ENCODE results near the gene ISOC1. TPM values are rescaled to one million over a fixed set of nuclear protein-coding genes. Genes with fewer than 3 reads are reported as not detected.

The ISOC1 gene
- total and polyA plus RNA-seq, 2 of the 13 experiments (the other 11 are each of a cell fraction or from before 2014, with no cell fraction given) = 25.7 to 51.3 TPM

DNA sequence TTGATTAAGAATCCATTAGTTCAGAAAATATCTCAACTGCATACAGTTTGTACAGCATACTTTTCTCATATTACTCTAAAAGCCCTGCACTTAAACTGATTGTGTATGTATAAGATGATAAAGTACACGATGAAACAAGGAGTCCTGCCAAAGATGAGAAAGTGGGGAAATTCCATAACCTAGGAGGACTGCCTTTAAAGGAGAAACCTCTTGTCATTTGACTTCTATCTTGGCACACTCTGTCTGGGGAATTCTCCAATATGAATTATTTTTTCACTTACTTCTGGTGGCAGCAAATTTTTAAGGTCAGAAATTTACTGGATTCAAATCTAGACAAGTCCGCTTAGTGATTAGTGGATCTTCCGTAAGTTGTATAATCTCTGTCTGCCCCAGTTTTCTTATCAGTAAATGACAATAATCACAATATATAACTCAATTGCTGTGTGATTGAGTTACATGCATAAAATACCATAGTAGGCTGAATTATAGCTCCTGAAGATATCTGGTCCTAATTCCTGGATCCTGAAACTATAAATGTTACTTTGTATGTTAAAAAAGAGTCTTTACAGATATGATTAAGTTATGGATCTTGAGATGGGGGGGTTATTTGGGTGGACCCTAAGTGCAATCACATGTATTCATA lies 17.0 kb upstream of the ISOC1 start (continued):
- TF ChIP-seq, protein P1, sequence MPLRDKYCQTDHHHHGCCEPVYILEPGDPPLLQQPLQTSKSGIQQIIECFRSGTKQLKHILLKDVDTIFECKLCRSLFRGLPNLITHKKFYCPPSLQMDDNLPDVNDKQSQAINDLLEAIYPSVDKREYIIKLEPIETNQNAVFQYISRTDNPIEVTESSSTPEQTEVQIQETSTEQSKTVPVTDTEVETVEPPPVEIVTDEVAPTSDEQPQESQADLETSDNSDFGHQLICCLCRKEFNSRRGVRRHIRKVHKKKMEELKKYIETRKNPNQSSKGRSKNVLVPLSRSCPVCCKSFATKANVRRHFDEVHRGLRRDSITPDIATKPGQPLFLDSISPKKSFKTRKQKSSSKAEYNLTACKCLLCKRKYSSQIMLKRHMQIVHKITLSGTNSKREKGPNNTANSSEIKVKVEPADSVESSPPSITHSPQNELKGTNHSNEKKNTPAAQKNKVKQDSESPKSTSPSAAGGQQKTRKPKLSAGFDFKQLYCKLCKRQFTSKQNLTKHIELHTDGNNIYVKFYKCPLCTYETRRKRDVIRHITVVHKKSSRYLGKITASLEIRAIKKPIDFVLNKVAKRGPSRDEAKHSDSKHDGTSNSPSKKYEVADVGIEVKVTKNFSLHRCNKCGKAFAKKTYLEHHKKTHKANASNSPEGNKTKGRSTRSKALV (CRISPR knock-in tag; IDR thresholded peaks at IDR 0.05) = no peak
- TF ChIP-seq ZNF564 (CRISPR knock-in tag; IDR thresholded peaks at IDR 0.05) (no peak), U2AF2 (IDR thresholded peaks at IDR 0.05; ENCODE audit: low read depth, low read length) (no peak), ZNF703 (CRISPR knock-in tag; IDR thresholded peaks at IDR 0.05; ENCODE audit: borderline replicate concordance) (no peak), MYC (CRISPR knock-in tag; IDR thresholded peaks at IDR 0.05; ENCODE audit: borderline replicate concordance) (no peak), ZNF501 (CRISPR knock-in tag; IDR thresholded peaks at IDR 0.05) (no peak), ZNF180 (CRISPR knock-in tag; IDR thresholded peaks at IDR 0.05; ENCODE audit: borderline replicate concordance, low read depth) (no peak)
- TF ChIP-seq, protein P2, sequence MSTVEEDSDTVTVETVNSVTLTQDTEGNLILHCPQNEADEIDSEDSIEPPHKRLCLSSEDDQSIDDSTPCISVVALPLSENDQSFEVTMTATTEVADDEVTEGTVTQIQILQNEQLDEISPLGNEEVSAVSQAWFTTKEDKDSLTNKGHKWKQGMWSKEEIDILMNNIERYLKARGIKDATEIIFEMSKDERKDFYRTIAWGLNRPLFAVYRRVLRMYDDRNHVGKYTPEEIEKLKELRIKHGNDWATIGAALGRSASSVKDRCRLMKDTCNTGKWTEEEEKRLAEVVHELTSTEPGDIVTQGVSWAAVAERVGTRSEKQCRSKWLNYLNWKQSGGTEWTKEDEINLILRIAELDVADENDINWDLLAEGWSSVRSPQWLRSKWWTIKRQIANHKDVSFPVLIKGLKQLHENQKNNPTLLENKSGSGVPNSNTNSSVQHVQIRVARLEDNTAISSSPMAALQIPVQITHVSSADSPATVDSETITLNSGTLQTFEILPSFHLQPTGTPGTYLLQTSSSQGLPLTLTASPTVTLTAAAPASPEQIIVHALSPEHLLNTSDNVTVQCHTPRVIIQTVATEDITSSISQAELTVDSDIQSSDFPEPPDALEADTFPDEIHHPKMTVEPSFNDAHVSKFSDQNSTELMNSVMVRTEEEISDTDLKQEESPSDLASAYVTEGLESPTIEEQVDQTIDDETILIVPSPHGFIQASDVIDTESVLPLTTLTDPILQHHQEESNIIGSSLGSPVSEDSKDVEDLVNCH (CRISPR knock-in tag; IDR thresholded peaks at IDR 0.05) = no peak

DNA sequence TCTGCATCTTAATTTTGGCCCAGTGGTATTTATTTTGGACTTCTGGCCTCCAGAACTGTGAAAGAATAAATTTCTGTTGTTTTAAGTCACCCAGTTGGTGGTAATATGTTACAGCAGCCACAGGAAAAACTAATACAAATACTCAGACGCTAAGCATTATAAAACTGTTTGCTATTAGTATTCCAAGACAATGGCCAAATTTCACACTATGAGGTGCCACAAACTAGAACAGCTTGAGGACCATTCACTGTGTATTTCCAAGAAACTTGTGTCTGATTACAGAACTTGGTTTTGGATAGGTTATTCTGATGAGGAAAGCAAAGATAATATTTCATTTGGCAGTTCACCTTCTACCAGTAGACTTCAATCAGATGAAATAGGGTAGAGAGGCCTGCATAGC lies 16.3 kb upstream of the ISOC1 start:
- no peaks in the 10 kb centered on the region for H3K4me1 ChIP-seq (ENCODE audit: insufficient read depth, low read length)
- no peak overlapping the region for H3K9ac ChIP-seq (ENCODE audit: insufficient read depth, low read depth, low read length)
- CTCF ChIA-PET (ENCODE audit: low intra/inter-chr PET ratio, low total read pairs) = no interaction called here
- POLR2A ChIA-PET = no interaction called here
- no peak for TF ChIP-seq ZNF30 (CRISPR knock-in tag; IDR thresholded peaks at IDR 0.05)
- WGBS (ENCODE audit: low lambda C conversion rate) = 0% methylated on average over 1 of the region's 1 CpG
- H3K4me2 ChIP-seq (ENCODE audit: low read depth, low read length) = no peak overlapping the region
- no peaks in the 10 kb centered on the region for H3K79me2 ChIP-seq (ENCODE audit: insufficient read depth, low read length)
- no TSS peak for BruUV-seq (replicated peaks)
- in situ Hi-C loops (cut with HindIII; ENCODE audit: extremely low pct_ligation_motif_present, low pct_unique_long_range_greater_than_20kb) = loop anchor here (25.0 kb wide), 1 partner anchor 1516 kb away; no protein-coding TSS in a partner anchor
- no peaks in the 10 kb centered on the region for H3K27me3 ChIP-seq (ENCODE audit: control insufficient read depth in 1 of 2, insufficient read depth in 2 of 2, low read length in 2 of 2)
- no peak overlapping the region for H3K4me3 ChIP-seq (replicated peaks in 1 of 3; ENCODE audit: insufficient read depth in 1 of 3, low read depth in 2 of 3, low read length in 3 of 3)
- H2AFZ ChIP-seq (ENCODE audit: low read length) = no peak overlapping the region
- H4K20me1 ChIP-seq (ENCODE audit: insufficient read depth, low read length) = no peaks in the 10 kb centered on the region
- ATAC-seq = no peak
- intact Hi-C loops (cut with micrococcal nuclease; ENCODE audit: unreplicated experiment) = no loop called here
- DNase-seq (ENCODE audit: low spot score) = no peak
- FAIRE-seq = no peak
- no peaks in the 10 kb centered on the region for H3K9me3 ChIP-seq (ENCODE audit: low read length)
- no peak overlapping the region for H3K27ac ChIP-seq (ENCODE audit: extremely low read length, insufficient read depth, low read length)
- H3K36me3 ChIP-seq (replicated peaks in 1 of 2; ENCODE audit: control insufficient read depth in 1 of 2, insufficient read depth in 2 of 2, low read length in 2 of 2) = no peaks in the 10 kb centered on the region
